GM13976 (cell line): Measurements from ENCODE around the gene DHRS7B.
"Not testable (repeated sequence)": the region's sequence is repeated elsewhere in the genome, so short reads cannot be mapped to it uniquely, and the experiment has no call there.

Experiments
- DNase-seq: peaks from one replicate; pipeline ENCODE4 v3.0.0; 2012; ENCODE audit warnings: low spot score
- CTCF ChIP-seq: IDR thresholded peaks from 2 replicates; pipeline ENCODE4 v1.5.1; 2012; ENCODE audit warnings: borderline replicate concordance, mild to moderate bottlenecking; ENCODE audit not compliant: insufficient read depth; ENCODE audit errors: extremely low read depth, missing control alignments, control extremely low read depth
- in situ Hi-C: fragments of 300-500 bp; cut with MboI; formaldehyde crosslinking; loops from one replicate; pipeline ENCODE4 v1.12.0; 2022; ENCODE audit warnings: low sequenced_read_pairs, mixed read lengths, inconsistent platforms; ENCODE audit not compliant: unreplicated experiment

DHRS7B gene

GRCh38 chr17:21098934-21099689, 27.7 kb upstream of the DHRS7B start:
- TF ChIP-seq CTCF: no peak
- DNase-seq: peak; percentile 91
- in situ Hi-C loops: loop anchor here (10.0 kb wide), 1 partner anchor 54 kb away; the partner anchor contains the start of gene USP22

GRCh38 chr17:21100636-21101035, 26.1 kb upstream of the DHRS7B start:
- no peak for DNase-seq
- in situ Hi-C loops: loop anchor here (25.0 kb wide), 1 partner anchor 412 kb away; no protein-coding TSS in a partner anchor
- TF ChIP-seq CTCF: no peak

- no peak for TF ChIP-seq CTCF
- in situ Hi-C loops: loop anchor here (25.0 kb wide), 1 partner anchor 408 kb away; no protein-coding TSS in a partner anchor
- DNase-seq: no peak
These were observed 22.2 kb upstream of the DHRS7B start for GRCh38 chr17:21104608-21105007.

GRCh38 chr17:21105064-21105894, 21.5 kb upstream of the DHRS7B start:
- in situ Hi-C loops: loop anchor here (25.0 kb wide), 1 partner anchor 407 kb away; no protein-coding TSS in a partner anchor
- no peak for TF ChIP-seq CTCF
- DNase-seq: no peak

GRCh38 chr17:21106316-21106715, 20.4 kb upstream of the DHRS7B start:
- TF ChIP-seq CTCF: no peak
- DNase-seq: no peak
- in situ Hi-C loops: loop anchor here (25.0 kb wide), 1 partner anchor 406 kb away; no protein-coding TSS in a partner anchor

- in situ Hi-C loops: loop anchor here (25.0 kb wide), 1 partner anchor 405 kb away; no protein-coding TSS in a partner anchor
- not testable (repeated sequence) for DNase-seq
These were observed 19.6 kb upstream of the DHRS7B start for GRCh38 chr17:21107067-21107650.
